T-cell (primary cell): ENCODE measurements around the gene GIGYF2. TPM values are rescaled to one million over a fixed set of nuclear protein-coding genes. Genes with fewer than 3 reads are reported as not detected.

Experiments
- ATAC-seq, 4 experiments: fragments of 200-7000 bp in 3 of 4; fragments of 150-1000 bp in 1 of 4; cut with Tn5 transposase; replicated peaks in 1 of 4; 1 replicate in 3 of 4; 2 replicates in 1 of 4; pipeline ENCODE4 v1.10.0; 2021; ENCODE audit warnings: moderate library complexity in 3 of 4, mild to moderate bottlenecking in 2 of 4, moderate number of reproducible peaks in 1 of 4
- CTCF ChIA-PET, 2 donors: fragments of 300-600 bp; sonication (Branson Sonifier 250); formaldehyde crosslinking; loops; one replicate each; lab custom pipeline; 2022; ENCODE audit warnings: antibody characterized with exemption in 2 of 2; lab: Charles Lee
- POLR2A ChIA-PET, 2 donors: fragments of 300-600 bp; sonication (Branson Sonifier 250); formaldehyde crosslinking; loops; one replicate each; lab custom pipeline; 2022; ENCODE audit warnings: antibody characterized with exemption in 2 of 2; lab: Charles Lee
- DNase-seq, 35 experiments: peaks; one replicate each; pipeline versions ENCODE4 v3.0.0 to v3.0.0-alpha.2; 2013 to 2023
- H3K27ac ChIP-seq: one replicate; pipeline ENCODE4 v1.5.1; 2013; ENCODE audit warnings: low read length
- H3K27me3 ChIP-seq, 2 experiments: replicated peaks in 1 of 2; 1 replicate in 1 of 2; 2 replicates in 1 of 2; pipeline versions ENCODE4 v1.6.1 to v1.7.0; 2013; ENCODE audit warnings: low read length in 1 of 2, mixed read lengths in 1 of 2; ENCODE audit not compliant: control insufficient read depth in 2 of 2, insufficient read depth in 2 of 2; ENCODE audit errors: extremely low read depth in 1 of 2
- H3K36me3 ChIP-seq, 2 donors: 1 replicate in 1 of 2; 2 replicates in 1 of 2; pipeline versions ENCODE4 v1.6.1 to v1.7.0; 2013; ENCODE audit warnings: low read length in 1 of 2; ENCODE audit not compliant: control insufficient read depth in 2 of 2, insufficient read depth in 1 of 2; ENCODE audit errors: extremely low read depth in 1 of 2
- H3K4me1 ChIP-seq, 2 experiments: 1 replicate in 1 of 2; 2 replicates in 1 of 2; pipeline versions ENCODE4 v1.6.1 to v1.7.0; 2013; ENCODE audit warnings: low read length in 2 of 2, mixed read lengths in 1 of 2; ENCODE audit not compliant: insufficient read depth in 2 of 2, control insufficient read depth in 1 of 2; ENCODE audit errors: extremely low read depth in 1 of 2
- H3K4me3 ChIP-seq, 2 donors: 1 replicate in 1 of 2; 2 replicates in 1 of 2; pipeline versions ENCODE4 v1.5.1 to v1.7.0; 2013; ENCODE audit warnings: mild to moderate bottlenecking in 2 of 2, low read length in 1 of 2, moderate library complexity in 1 of 2; ENCODE audit not compliant: control insufficient read depth in 1 of 2; ENCODE audit errors: extremely low read depth in 1 of 2
- H3K9me3 ChIP-seq: 2 replicates; pipeline ENCODE4 v1.7.0; 2013
- H3K27ac Mint-ChIP-seq, 2 donors: one replicate each; pipeline ENCODE4 v1.8.0; 2020 to 2021; ENCODE audit warnings: mild to moderate bottlenecking in 2 of 2, mixed read lengths in 2 of 2
- H3K27me3 Mint-ChIP-seq, 2 donors: one replicate each; pipeline ENCODE4 v1.8.0; 2021 to 2022; ENCODE audit warnings: mixed read lengths in 2 of 2
- H3K36me3 Mint-ChIP-seq: one replicate; pipeline ENCODE4 v1.8.0; 2021; ENCODE audit warnings: mixed read lengths
- H3K4me1 Mint-ChIP-seq, 3 donors: one replicate each; pipeline ENCODE4 v1.8.0; 2020 to 2022; ENCODE audit warnings: mixed read lengths in 3 of 3, mild to moderate bottlenecking in 1 of 3
- H3K4me3 Mint-ChIP-seq, 3 donors: one replicate each; pipeline ENCODE4 v1.8.0; 2020 to 2022; ENCODE audit warnings: mild to moderate bottlenecking in 3 of 3, mixed read lengths in 3 of 3, moderate library complexity in 3 of 3
- H3K9me3 Mint-ChIP-seq, 3 donors: one replicate each; pipeline ENCODE4 v1.8.0; 2020 to 2022; ENCODE audit warnings: mixed read lengths in 3 of 3
- WGBS: methylation state at CpG from one replicate; pipeline ENCODE4 v1.1.5; 2013; ENCODE audit warnings: missing lambda C conversion rate; ENCODE audit not compliant: insufficient coverage; 5-methylcytosine and 5-hydroxymethylcytosine counted together
- total RNA-seq, 35 experiments: library from RNA in 6 of 35; stranded (reverse) in 6 of 35; fragments of 120-200 nt in 1 of 35; gene quantifications; one replicate each; pipeline versions ENCODE4 v1.2.1 to v1.2.4 and lab custom pipeline; 2013 to 2026

GIGYF2 gene
- total RNA-seq, 5 donors from 2014 or later (not counting 1 experiment from before 2014, with no cell fraction given) = 57.8 to 76.8 (median 68.7) TPM

DNA sequence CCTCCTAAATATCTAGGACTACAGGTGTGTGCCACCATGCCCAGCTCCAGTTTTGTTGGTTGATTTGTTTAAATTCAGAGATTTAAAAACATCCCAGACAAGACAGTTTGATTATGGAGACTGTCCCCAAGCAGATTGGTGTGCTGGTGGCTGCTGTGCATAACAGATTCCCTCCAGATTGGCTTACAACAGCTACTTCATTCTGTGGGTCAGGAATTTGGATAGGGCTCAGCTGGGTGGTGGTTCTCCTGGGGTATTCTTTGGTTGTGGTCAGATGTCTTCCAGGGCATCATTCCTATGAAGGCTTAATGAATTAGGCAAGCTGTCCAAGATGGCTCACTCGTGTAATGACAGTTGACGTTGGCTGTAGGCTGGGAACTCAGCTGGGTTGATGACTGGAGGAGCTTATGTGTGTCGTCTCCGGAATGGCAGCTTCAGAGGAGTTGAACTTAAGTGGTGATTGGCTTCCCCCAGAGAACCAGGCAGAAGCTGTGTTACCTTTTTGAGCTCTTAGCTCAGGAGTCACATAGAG lies 162.3 kb downstream of the GIGYF2 start:
- 96% methylated on average over 4 of the region's 4 CpGs for WGBS
- H3K4me3 ChIP-seq = no peak overlapping the region
- no peak for ATAC-seq
- H3K27ac ChIP-seq = no peak overlapping the region
- H3K4me3 Mint-ChIP-seq = no peak overlapping the region
- H3K4me1 Mint-ChIP-seq = no peaks in the 10 kb centered on the region
- peaks cover 51% of the 10 kb centered on the region for H3K36me3 Mint-ChIP-seq
- H3K27ac Mint-ChIP-seq = no peak overlapping the region
- ChIA-PET POLR2A (interaction anchor here in 1 of 2 donors (0.5 kb wide), 1 partner anchor 214 kb away, joined by 8 read pairs; no protein-coding TSS in a partner anchor), CTCF (no interaction called here)
- no peaks in the 10 kb centered on the region for H3K4me1 ChIP-seq
- no peaks in the 10 kb centered on the region for H3K9me3 ChIP-seq
- no peaks in the 10 kb centered on the region for H3K27me3 ChIP-seq
- no peaks in the 10 kb centered on the region for H3K9me3 Mint-ChIP-seq
- no peak for DNase-seq
- no peaks in the 10 kb centered on the region for H3K27me3 Mint-ChIP-seq
- peaks cover 12 to 48% of the 10 kb centered on the region in 2 donors for H3K36me3 ChIP-seq

- POLR2A ChIA-PET = no interaction called here
- no peaks in the 10 kb centered on the region for H3K9me3 ChIP-seq
- H3K4me1 ChIP-seq = no peaks in the 10 kb centered on the region
- CTCF ChIA-PET = no interaction called here
- Mint-ChIP-seq H3K4me3 (no peak overlapping the region), H3K36me3 (peaks cover 44% of the 10 kb centered on the region), H3K9me3 (no peaks in the 10 kb centered on the region), H3K27ac (no peak overlapping the region), H3K27me3 (no peaks in the 10 kb centered on the region), H3K4me1 (no peaks in the 10 kb centered on the region)
- no peak overlapping the region for H3K27ac ChIP-seq
- DNase-seq (no peak), ATAC-seq (no peak)
- peaks cover 12 to 42% of the 10 kb centered on the region in 2 donors for H3K36me3 ChIP-seq
- no peaks in the 10 kb centered on the region for H3K27me3 ChIP-seq
- WGBS = 92% methylated on average over 2 of the region's 9 CpGs
- H3K4me3 ChIP-seq = no peak overlapping the region
These were observed 163.6 kb downstream of the GIGYF2 start for GRCh38 chr2:232860593-232861241.

- Histone ChIP-seq H3K27me3 (no peaks in the 10 kb centered on the region), H3K4me3 (no peak overlapping the region), H3K27ac (no peak overlapping the region), H3K4me1 (no peaks in the 10 kb centered on the region), H3K36me3 (peaks cover 12 to 36% of the 10 kb centered on the region in 2 donors), H3K9me3 (no peaks in the 10 kb centered on the region)
- WGBS = 100% methylated on average over 2 of the region's 5 CpGs
- no peaks in the 10 kb centered on the region for H3K9me3 Mint-ChIP-seq
- H3K4me1 Mint-ChIP-seq = no peaks in the 10 kb centered on the region
- H3K36me3 Mint-ChIP-seq = peaks cover 43% of the 10 kb centered on the region
- no peak overlapping the region for H3K4me3 Mint-ChIP-seq
- ChIA-PET CTCF (no interaction called here), POLR2A (no interaction called here)
- DNase-seq (no peak), ATAC-seq (no peak)
- H3K27ac Mint-ChIP-seq = no peak overlapping the region
- no peaks in the 10 kb centered on the region for H3K27me3 Mint-ChIP-seq
These were observed 164.2 kb downstream of the GIGYF2 start for GRCh38 chr2:232861353-232861752.

GRCh38 chr2:232863996-232864395 lies 166.9 kb downstream of the GIGYF2 start:
- Mint-ChIP-seq H3K36me3 (peaks cover 23% of the 10 kb centered on the region), H3K9me3 (no peaks in the 10 kb centered on the region), H3K27ac (no peak overlapping the region), H3K4me1 (no peaks in the 10 kb centered on the region), H3K4me3 (no peak overlapping the region), H3K27me3 (no peaks in the 10 kb centered on the region)
- DNase-seq (no peak), ATAC-seq (no peak)
- Histone ChIP-seq H3K36me3 (peaks cover 6 to 12% of the 10 kb centered on the region in 2 donors), H3K9me3 (no peaks in the 10 kb centered on the region), H3K4me1 (no peaks in the 10 kb centered on the region), H3K4me3 (no peak overlapping the region), H3K27me3 (no peaks in the 10 kb centered on the region), H3K27ac (no peak overlapping the region)
- ChIA-PET POLR2A (no interaction called here), CTCF (no interaction called here)
- WGBS = 100% methylated on average over 1 of the region's 2 CpGs

GRCh38 chr2:232865165-232865564 lies 168.0 kb downstream of the GIGYF2 start:
- Mint-ChIP-seq H3K4me1 (no peaks in the 10 kb centered on the region), H3K36me3 (peaks cover 17% of the 10 kb centered on the region), H3K27ac (no peak overlapping the region), H3K4me3 (no peak overlapping the region), H3K27me3 (no peaks in the 10 kb centered on the region), H3K9me3 (no peaks in the 10 kb centered on the region)
- Histone ChIP-seq H3K36me3 (peaks cover 3 to 6% of the 10 kb centered on the region in 2 donors), H3K4me1 (no peaks in the 10 kb centered on the region), H3K27me3 (no peaks in the 10 kb centered on the region), H3K9me3 (no peaks in the 10 kb centered on the region), H3K27ac (no peak overlapping the region), H3K4me3 (no peak overlapping the region)
- ChIA-PET CTCF (no interaction called here), POLR2A (no interaction called here)
- no CpG with 5 or more reads among the region's 1 CpG for WGBS
- ATAC-seq (no peak), DNase-seq (no peak)

DNA sequence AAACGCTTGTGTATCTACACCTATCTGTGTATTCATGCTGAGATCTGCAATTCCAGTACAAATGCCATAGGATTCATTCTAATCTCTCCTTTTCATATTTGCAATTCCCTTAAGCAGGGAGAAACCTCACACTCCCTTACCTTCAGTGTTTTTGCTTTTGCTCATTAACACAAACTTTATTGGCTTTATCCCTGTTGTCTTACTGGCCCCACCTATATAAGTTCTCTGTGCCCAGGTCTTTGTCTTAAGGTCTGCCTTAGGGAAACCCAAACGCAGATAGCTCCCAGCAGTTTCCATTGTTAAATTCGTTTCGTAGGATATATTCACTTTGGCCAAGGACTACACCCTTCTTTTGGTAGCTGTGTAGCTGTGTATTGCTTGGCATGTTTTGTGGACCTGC lies 169.0 kb downstream of the GIGYF2 start:
- Mint-ChIP-seq H3K27me3 (no peaks in the 10 kb centered on the region), H3K27ac (no peak overlapping the region), H3K36me3 (peaks cover 12% of the 10 kb centered on the region), H3K4me3 (no peak overlapping the region), H3K9me3 (no peaks in the 10 kb centered on the region), H3K4me1 (no peaks in the 10 kb centered on the region)
- H3K4me1 ChIP-seq = no peaks in the 10 kb centered on the region
- ChIA-PET POLR2A (interaction anchor here (0.6 kb wide), 2 partner anchors 264 to 272 kb away, joined by 3 to 4 read pairs; no protein-coding TSS in a partner anchor), CTCF (interaction anchor here in 1 of 2 donors (0.6 kb wide), 1 partner anchor 108 kb away, joined by 6 read pairs; no protein-coding TSS in a partner anchor)
- peaks cover under 1 to 1% of the 10 kb centered on the region in 2 donors for H3K36me3 ChIP-seq
- DNase-seq (no peak), ATAC-seq (no peak)
- 94% methylated on average over 3 of the region's 4 CpGs for WGBS
- H3K27ac ChIP-seq = no peak overlapping the region
- no peak overlapping the region for H3K4me3 ChIP-seq
- no peaks in the 10 kb centered on the region for H3K9me3 ChIP-seq
- no peaks in the 10 kb centered on the region for H3K27me3 ChIP-seq
